GM21515 (cell line): Measurements from ENCODE around the gene NOTCH1.

Experiments
- ATAC-seq: cut with Tn5 transposase; IDR thresholded peaks from one replicate; pipeline ENCODE4 v1.9.1; 2021; ENCODE audit not compliant: unreplicated experiment

NOTCH1 gene

GRCh38 chr9:136486131-136486530, 59.7 kb downstream of the NOTCH1 start:
- no peak for ATAC-seq

- no peak for ATAC-seq
Measured at GRCh38 chr9:136485049-136486045, 60.5 kb downstream of the NOTCH1 start.

GRCh38 chr9:136484153-136485048, 61.4 kb downstream of the NOTCH1 start:
- ATAC-seq: peak; percentile 5

- peak; percentile 63 for ATAC-seq
Measured at GRCh38 chr9:136483589-136484152, 62.2 kb downstream of the NOTCH1 start.

GRCh38 chr9:136482793-136483588, 62.9 kb downstream of the NOTCH1 start, which contains the start of gene SEC16A:
Gene SEC16A (minus strand): TSS chr9:136483040. CDS start chr9:136477615, 5,425 bp downstream.
- ATAC-seq: peak; percentile 49

- ATAC-seq: no peak
Measured at GRCh38 chr9:136482046-136482792, 63.6 kb downstream of the NOTCH1 start.

GRCh38 chr9:136481558-136481957, 64.3 kb downstream of the NOTCH1 start:
- ATAC-seq: no peak

- ATAC-seq: no peak
Measured at GRCh38 chr9:136476369-136477150, 69.3 kb downstream of the NOTCH1 start.

GRCh38 chr9:136474974-136475865, 70.6 kb downstream of the NOTCH1 start:
- no peak for ATAC-seq

- ATAC-seq: no peak
Measured at GRCh38 chr9:136474021-136474640, 71.7 kb downstream of the NOTCH1 start.

- ATAC-seq: no peak
Measured at GRCh38 chr9:136473354-136473721, 72.5 kb downstream of the NOTCH1 start.

GRCh38 chr9:136472640-136473353, 73.1 kb downstream of the NOTCH1 start:
- ATAC-seq: no peak

GRCh38 chr9:136471802-136472487, 73.9 kb downstream of the NOTCH1 start:
- ATAC-seq: no peak

GRCh38 chr9:136470792-136471469, 74.9 kb downstream of the NOTCH1 start:
- no peak for ATAC-seq

- ATAC-seq: no peak
Measured at GRCh38 chr9:136470356-136470755, 75.5 kb downstream of the NOTCH1 start.

GRCh38 chr9:136467766-136468165, 78.1 kb downstream of the NOTCH1 start:
- no peak for ATAC-seq
